ENCODE measurements around the gene PGAM5. TPM values are rescaled to one million over a fixed set of nuclear protein-coding genes. Genes with fewer than 3 reads are reported as not detected.
A peak's percentile ranks its signal among the peaks of the same experiment; 100 is the strongest.

PGAM5 gene
- total RNA-seq, 1 experiment from 2014 or later = 78.1 TPM

DNA sequence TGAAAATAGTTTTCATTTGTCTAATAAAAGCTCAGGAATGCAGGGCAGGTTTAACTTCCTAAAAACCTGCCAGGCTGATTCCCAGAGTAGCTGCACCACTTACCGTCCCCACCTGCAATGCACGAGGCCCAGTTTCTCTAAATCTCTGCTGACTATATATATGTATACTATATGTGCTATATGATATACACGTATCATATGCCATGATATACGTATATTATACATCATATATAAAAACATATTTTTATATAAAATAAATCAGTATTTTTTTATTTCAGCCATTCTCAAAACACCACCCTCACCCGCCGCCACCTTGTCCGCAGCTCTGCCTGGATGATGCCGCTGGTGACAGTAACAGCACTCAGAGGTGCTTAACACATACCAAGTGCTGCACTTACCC, 48.7 kb downstream of the PGAM5 start:
- peak overlapping the region; percentile 95 for H3K4me3 Mint-ChIP-seq (ENCODE audit: unreplicated experiment)
- BruUV-seq (replicated peaks) = no TSS peak
- no peaks in the 10 kb centered on the region for H3K9me3 Mint-ChIP-seq (ENCODE audit: unreplicated experiment)
- no peaks in the 10 kb centered on the region for H3K4me1 Mint-ChIP-seq (ENCODE audit: low read depth, unreplicated experiment)
- H3K9me3 ChIP-seq = no peaks in the 10 kb centered on the region
- intact Hi-C loops (cut with micrococcal nuclease; ENCODE audit: unreplicated experiment) = no loop called here
- peaks cover 55% of the 10 kb centered on the region for H3K36me3 Mint-ChIP-seq (ENCODE audit: insufficient read depth, unreplicated experiment)
- no peaks in the 10 kb centered on the region for H3K36me3 ChIP-seq (ENCODE audit: control insufficient read depth, insufficient read depth, low read length)
- CTCF ChIA-PET = no interaction called here
- H3K27ac Mint-ChIP-seq (ENCODE audit: unreplicated experiment) = no peak overlapping the region
- POLR2A ChIA-PET = no interaction called here
- H3K4me3 ChIP-seq (ENCODE audit: low read depth, low read length) = no peak overlapping the region
- DNase-seq = no peak
- H3K27me3 ChIP-seq (replicated peaks; ENCODE audit: control insufficient read depth, insufficient read depth, low read length) = no peaks in the 10 kb centered on the region
- no peak for TF ChIP-seq CTCF (IDR thresholded peaks at IDR 0.05; ENCODE audit: insufficient read depth in 1 of 2, low read depth in 1 of 2, low read length in 1 of 2, severe bottlenecking in 1 of 2, unreplicated experiment in 1 of 2)
- H3K27me3 Mint-ChIP-seq (ENCODE audit: insufficient read depth, unreplicated experiment) = no peaks in the 10 kb centered on the region
- H3K4me1 ChIP-seq = no peaks in the 10 kb centered on the region

- H3K27me3 ChIP-seq (replicated peaks; ENCODE audit: control insufficient read depth, insufficient read depth, low read length) = no peaks in the 10 kb centered on the region
- Mint-ChIP-seq H3K9me3 (ENCODE audit: unreplicated experiment) (no peaks in the 10 kb centered on the region), H3K27ac (ENCODE audit: unreplicated experiment) (peak within 1 kb of the TSS; percentile 90), H3K36me3 (ENCODE audit: insufficient read depth, unreplicated experiment) (peaks cover 46% of the 10 kb centered on the region), H3K27me3 (ENCODE audit: insufficient read depth, unreplicated experiment) (no peaks in the 10 kb centered on the region), H3K4me3 (ENCODE audit: unreplicated experiment) (peak within 1 kb of the TSS; percentile 95), H3K4me1 (ENCODE audit: low read depth, unreplicated experiment) (no peaks in the 10 kb centered on the region)
- TF ChIP-seq CTCF (IDR thresholded peaks at IDR 0.05; ENCODE audit: insufficient read depth in 1 of 2, low read depth in 1 of 2, low read length in 1 of 2, severe bottlenecking in 1 of 2, unreplicated experiment in 1 of 2) = no peak
- no peaks in the 10 kb centered on the region for H3K4me1 ChIP-seq
- POLR2A ChIA-PET = no interaction called here
- no peaks in the 10 kb centered on the region for H3K9me3 ChIP-seq
- peak within 1 kb of the TSS; percentile 89 for H3K4me3 ChIP-seq (ENCODE audit: low read depth, low read length)
- peak in 1 of 2 experiments; percentile 45 for DNase-seq
- H3K36me3 ChIP-seq (ENCODE audit: control insufficient read depth, insufficient read depth, low read length) = no peaks in the 10 kb centered on the region
- no TSS peak for BruUV-seq (replicated peaks)
- CTCF ChIA-PET = interaction anchor here (0.6 kb wide), 1 partner anchor 162 kb away, joined by 3 read pairs; no protein-coding TSS in a partner anchor
- intact Hi-C loops (cut with micrococcal nuclease; ENCODE audit: unreplicated experiment) = no loop called here
These were observed 50.6 kb downstream of the PGAM5 start, which contains the start of gene ANKLE2 for GRCh38 chr12:132761032-132761920. Gene ANKLE2 (minus strand): TSS chr12:132761832. CDS start chr12:132761798, 34 bp downstream.

GRCh38 chr12:132761921-132762583, 51.4 kb downstream of the PGAM5 start:
- peak overlapping the region; percentile 50 for H3K27ac Mint-ChIP-seq (ENCODE audit: unreplicated experiment)
- DNase-seq = peak; percentile 90 to 92
- Histone ChIP-seq H3K36me3 (ENCODE audit: control insufficient read depth, insufficient read depth, low read length) (no peaks in the 10 kb centered on the region), H3K4me1 (no peaks in the 10 kb centered on the region), H3K27me3 (replicated peaks; ENCODE audit: control insufficient read depth, insufficient read depth, low read length) (no peaks in the 10 kb centered on the region), H3K4me3 (ENCODE audit: low read depth, low read length) (peak overlapping the region; percentile 89), H3K9me3 (no peaks in the 10 kb centered on the region)
- ChIA-PET POLR2A (no interaction called here), CTCF (no interaction called here)
- intact Hi-C loops (cut with micrococcal nuclease; ENCODE audit: unreplicated experiment) = no loop called here
- H3K27me3 Mint-ChIP-seq (ENCODE audit: insufficient read depth, unreplicated experiment) = no peaks in the 10 kb centered on the region
- no peaks in the 10 kb centered on the region for H3K9me3 Mint-ChIP-seq (ENCODE audit: unreplicated experiment)
- H3K4me1 Mint-ChIP-seq (ENCODE audit: low read depth, unreplicated experiment) = no peaks in the 10 kb centered on the region
- peaks cover 38% of the 10 kb centered on the region for H3K36me3 Mint-ChIP-seq (ENCODE audit: insufficient read depth, unreplicated experiment)
- peak in 1 of 2 experiments; percentile 25 for TF ChIP-seq CTCF (IDR thresholded peaks at IDR 0.05; ENCODE audit: insufficient read depth in 1 of 2, low read depth in 1 of 2, low read length in 1 of 2, severe bottlenecking in 1 of 2, unreplicated experiment in 1 of 2)
- H3K4me3 Mint-ChIP-seq (ENCODE audit: unreplicated experiment) = peak overlapping the region; percentile 63
- no TSS peak for BruUV-seq (replicated peaks)
